Spleen (tissue), 7 donors: ENCODE measurements around the gene TRIM72.

ENCODE experiments used
- CTCF ChIP-seq, 11 experiments: fragments of 200-600 bp in 7 of 11; fragments of 450-650 bp in 4 of 11; sonication (generic) in 4 of 11; IDR thresholded peaks in 8 of 11; conservative IDR thresholded peaks in 3 of 11; 1 replicate in 7 of 11; 2 replicates in 4 of 11; pipeline versions ENCODE4 v1.4.0 to v1.8.0; 2016 to 2021; ENCODE audit warnings: antibody characterized with exemption in 11 of 11, inconsistent platforms in 4 of 11, mild to moderate bottlenecking in 1 of 11
- POLR2AphosphoS5 ChIP-seq, 3 donors: sonication (generic); formaldehyde crosslinking; IDR thresholded peaks; one replicate each; pipeline ENCODE4 v1.5.1; 2017; ENCODE audit warnings: antibody characterized with exemption in 3 of 3
- donor health status: DM: no; HTN: no; CAD: no; lungs with moderate emphysema.
- donor health status: DM: no; HTN: no; CAD: no.
- donor health status: DM: no; HTN: no; CAD: no.

DNA sequence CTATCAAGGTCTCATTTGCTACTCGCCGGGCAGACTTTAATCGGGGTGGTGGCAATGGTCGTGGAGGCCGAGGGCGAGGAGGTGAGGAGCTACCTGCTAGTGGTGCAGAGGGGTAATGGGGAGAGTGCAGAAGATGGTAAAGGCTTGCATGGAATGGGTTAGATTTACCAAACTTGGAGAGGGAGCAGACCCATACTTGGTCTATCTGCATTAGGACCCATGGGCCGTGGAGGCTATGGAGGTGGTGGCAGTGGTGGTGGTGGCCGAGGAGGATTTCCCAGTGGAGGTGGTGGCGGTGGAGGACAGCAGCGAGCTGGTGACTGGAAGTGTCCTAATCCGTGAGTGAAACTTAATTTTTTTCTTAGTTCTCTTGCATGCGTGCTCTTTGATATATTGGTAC, 23.9 kb upstream of the TRIM72 start:
- TF ChIP-seq CTCF (IDR thresholded peaks at IDR 0.05 in 8 of 11, conservative IDR thresholded peaks at IDR 0.05 in 3 of 11) (no peak), POLR2AphosphoS5 (IDR thresholded peaks at IDR 0.05) (peak; percentile 29 to 41 (median 36))
